Heart left ventricle (tissue), 13 donors: ENCODE data around the gene SEPSECS.

Experiments
- POLR2A ChIP-seq, 2 donors: fragments of 450-650 bp; IDR thresholded peaks; one replicate each; pipeline ENCODE4 v1.6.1; 2017; ENCODE audit warnings: antibody characterized with exemption in 2 of 2, mild to moderate bottlenecking in 2 of 2, moderate library complexity in 2 of 2
- TF ChIP-seq, protein P1 (sequence below), 12 donors: fragments of 200-600 bp; sonication (generic) in 4 of 12; IDR thresholded peaks; one replicate each; pipeline versions ENCODE4 v1.5.0 to v1.8.0; 2018 to 2022; ENCODE audit warnings: antibody characterized with exemption in 12 of 12, mild to moderate bottlenecking in 5 of 12
- donor health status: ischemic (EF 13 %, LVEDD 7.1; RV severe dilation, severe dysfunction).
- donor health status: DM: no; HTN: yes; CAD: no.
- donor health status: DM: no; HTN: no; CAD: no.
- donor health status: ischemic (EF 25% LVEDD 6.9; RV normal size, moderate dysfunction).
- donor health status: ischemic (EF 25% LVEDD 5.7; RV mildly dilated, moderate dysfunction).
- donor health status: ischemic (EF 35%, LVEDD 5.7; RV mildly dilated, moderate dysfunction).
- donor health status: nonischemic (EF 11% LVEDD 7.7; RV severe dilation, severe dysfunction).
- donor health status: DM: yes; HTN: yes; CAD: no.
- donor health status: PGD.
- donor health status: ischemic (EF 29% LVEDD 5.4; RV normal size, mild dysfunction).
- donor health status: nonischemic (EF 23%, LVEDD 6.1; RV moderate dilation, normal function).

DNA sequence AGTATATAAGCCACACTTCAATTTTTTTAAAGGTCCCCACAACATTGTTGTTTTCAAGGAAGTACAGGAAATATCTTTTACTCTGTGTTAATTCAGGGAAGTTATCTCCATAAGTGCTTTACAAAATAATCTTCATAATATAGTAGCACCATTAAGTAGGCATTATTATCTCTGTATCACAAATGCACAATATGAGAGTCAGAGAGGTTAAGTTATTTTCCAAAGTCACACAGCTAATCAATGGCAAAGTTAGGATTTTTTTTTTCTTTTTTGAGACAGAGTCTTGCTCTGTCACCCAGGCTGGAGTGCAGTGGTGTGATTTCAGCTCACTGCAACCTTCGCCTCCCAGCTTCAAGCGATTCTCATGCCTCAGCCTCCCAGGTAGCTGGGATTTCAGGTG lies 38.5 kb upstream of the SEPSECS start:
- TF ChIP-seq, protein P1, sequence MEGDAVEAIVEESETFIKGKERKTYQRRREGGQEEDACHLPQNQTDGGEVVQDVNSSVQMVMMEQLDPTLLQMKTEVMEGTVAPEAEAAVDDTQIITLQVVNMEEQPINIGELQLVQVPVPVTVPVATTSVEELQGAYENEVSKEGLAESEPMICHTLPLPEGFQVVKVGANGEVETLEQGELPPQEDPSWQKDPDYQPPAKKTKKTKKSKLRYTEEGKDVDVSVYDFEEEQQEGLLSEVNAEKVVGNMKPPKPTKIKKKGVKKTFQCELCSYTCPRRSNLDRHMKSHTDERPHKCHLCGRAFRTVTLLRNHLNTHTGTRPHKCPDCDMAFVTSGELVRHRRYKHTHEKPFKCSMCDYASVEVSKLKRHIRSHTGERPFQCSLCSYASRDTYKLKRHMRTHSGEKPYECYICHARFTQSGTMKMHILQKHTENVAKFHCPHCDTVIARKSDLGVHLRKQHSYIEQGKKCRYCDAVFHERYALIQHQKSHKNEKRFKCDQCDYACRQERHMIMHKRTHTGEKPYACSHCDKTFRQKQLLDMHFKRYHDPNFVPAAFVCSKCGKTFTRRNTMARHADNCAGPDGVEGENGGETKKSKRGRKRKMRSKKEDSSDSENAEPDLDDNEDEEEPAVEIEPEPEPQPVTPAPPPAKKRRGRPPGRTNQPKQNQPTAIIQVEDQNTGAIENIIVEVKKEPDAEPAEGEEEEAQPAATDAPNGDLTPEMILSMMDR (IDR thresholded peaks at IDR 0.05), result no peak
- no peak for TF ChIP-seq POLR2A (IDR thresholded peaks at IDR 0.05)
